ENCODE measurements around the gene TGFBR3L.
"Not testable (repeated sequence)": the region's sequence is repeated elsewhere in the genome, so short reads cannot be mapped to it uniquely, and the experiment has no call there.

TGFBR3L gene

DNA sequence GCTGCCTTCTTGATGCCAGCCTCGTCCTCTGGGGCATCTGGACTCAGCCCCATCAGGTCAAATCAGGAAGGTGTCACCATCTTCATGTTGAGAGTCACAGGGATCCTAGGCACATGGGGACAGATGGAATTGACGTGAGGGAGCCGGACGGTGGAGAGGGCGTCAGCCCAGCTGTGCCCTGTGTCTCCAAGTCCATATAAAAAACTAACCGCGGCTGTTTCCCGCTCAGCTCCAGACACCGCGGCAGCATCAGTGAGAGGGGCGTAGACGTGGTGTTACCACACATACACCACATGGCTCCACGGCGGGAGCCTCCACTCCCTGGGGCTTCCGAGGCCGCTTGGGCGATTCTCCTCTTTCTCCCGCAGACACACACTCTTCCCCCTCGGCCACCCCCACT is 34.8 kb upstream of the TGFBR3L start:
- no peak for DNase-seq (ENCODE audit: low read depth)

DNA sequence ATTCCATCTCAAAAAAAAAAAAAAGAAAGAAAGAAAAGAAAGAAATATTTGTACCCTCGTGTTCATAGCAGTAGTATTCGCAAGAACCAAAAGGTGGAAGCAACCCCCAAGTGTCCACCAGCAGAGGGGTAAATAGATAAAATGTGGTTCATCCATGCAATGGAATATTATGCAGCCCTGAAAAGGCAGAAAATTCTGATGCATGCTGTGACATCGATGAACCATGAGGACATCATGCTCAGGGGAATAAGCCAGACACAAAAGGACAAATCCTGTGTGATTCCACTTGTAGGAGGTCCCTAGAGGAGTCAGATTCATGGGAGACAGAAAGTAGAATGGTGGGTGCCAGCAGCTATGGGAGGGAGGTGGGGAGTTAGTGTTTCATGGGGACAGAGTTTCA is 32.7 kb upstream of the TGFBR3L start:
- DNase-seq (ENCODE audit: low read depth), result no peak

DNA sequence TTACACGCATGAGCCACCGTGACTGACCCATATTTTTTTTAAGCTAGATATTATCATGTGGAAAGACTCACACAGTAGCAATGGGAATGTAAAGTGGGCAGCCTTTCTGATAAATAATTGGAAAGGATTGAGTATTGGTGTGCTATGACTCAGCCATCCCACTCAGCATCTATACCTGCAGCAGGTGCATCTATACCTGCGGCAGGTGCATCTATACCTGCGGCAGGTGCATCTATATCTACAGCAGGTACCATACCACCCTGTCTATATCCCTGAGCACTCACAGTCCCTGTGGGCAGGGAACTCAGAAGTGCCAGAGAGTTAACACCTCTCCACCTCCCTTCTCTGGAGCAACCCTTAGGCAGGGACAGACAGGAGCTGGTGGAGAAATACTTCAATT is 31.5 kb upstream of the TGFBR3L start:
- DNase-seq (ENCODE audit: low read depth), result no peak

DNA sequence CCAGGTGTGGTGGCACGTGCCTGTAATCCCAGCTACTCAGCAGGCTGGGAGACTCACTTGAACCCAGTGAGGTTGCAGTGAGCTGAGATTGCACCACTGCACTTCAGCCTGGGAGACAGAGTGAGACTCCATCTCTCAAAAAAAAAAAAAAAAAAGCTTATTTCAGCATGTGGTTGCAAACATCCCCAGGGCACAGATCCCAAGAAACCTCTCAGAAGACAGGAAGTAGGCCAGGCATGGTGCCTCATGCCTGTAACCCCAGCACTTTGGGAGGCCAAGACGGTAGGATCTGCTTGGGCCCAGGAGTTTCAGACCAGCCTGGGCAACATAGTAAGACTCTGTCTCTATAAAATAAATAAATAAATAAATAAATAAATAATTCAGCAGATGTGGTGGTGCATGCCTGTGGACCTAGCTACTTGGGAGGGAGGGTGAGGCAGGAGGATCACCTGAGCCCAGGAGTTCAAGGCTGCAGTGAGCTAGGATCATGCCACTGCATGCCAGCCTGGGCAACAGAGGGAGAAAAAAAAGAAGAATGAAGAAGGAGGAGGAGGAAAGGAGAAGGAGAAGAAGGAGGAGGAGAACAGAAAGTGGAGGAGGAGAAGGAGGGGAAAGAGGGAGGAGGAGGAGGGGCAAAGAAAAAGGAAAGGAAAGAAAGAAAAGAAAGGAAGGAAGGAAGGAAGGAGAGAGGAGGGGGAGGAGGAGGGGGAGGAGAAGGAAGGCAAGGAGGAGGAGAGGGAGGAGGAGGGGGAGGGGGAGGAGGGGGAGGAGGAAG is 30.6 kb upstream of the TGFBR3L start:
- DNase-seq (ENCODE audit: low read depth), result no peak

DNA sequence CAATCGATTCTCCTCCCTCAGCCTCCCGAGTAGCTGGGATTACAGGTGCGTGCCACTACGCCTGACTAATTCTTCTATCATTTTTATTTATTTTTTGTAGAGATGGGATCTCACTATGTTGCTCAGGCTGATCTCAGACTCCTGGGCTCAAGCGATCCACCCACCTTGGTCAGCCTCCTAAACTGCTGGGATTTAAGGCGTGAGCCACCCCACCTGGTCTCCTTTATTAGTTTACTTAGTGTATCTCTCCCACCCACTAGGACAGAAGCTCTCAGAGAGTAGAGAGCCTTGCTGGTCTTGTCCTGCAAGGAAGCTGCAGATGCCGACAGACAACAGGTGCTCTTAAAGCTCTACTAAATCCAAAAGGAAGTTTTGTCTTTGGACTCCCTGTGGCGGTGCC is 28.8 kb upstream of the TGFBR3L start:
- no peak for DNase-seq (ENCODE audit: low read depth)

DNA sequence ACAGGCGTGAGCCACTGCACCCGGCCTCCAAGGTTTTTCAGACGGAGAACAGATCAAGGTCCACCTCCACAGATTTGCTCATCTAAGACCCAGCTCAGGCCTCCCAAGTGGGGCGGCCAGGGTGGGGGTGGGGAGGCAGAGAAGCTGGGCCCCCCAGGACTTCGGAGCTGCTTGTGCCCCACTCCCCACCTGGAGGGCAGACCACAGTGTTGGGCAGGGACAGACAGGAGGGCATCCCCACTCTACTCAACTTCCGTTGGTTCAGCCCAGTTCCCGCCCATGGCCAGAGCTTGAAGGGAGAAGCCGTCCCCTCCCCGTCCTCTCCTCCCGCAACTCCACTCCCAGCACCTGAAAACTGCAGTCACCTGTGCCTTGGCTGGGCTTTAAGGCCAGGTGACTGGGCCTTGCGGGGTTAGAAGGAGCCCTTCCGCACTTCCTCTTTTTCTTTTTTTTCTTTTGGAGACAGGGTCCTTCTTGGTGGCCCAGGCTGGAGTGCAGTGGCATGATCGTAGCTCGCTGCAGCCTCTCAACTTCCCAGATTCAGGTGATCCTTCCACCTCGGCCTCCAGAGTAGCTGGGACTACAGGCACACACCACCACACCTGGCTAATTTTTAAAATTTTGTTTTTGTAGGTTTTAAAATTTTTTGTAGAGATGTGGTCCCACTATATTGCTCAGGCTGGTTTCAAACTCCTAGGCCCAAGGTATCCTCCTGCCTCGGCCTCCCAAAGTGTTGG is 27.1 kb upstream of the TGFBR3L start:
- DNase-seq (ENCODE audit: low read depth), result no peak

DNA sequence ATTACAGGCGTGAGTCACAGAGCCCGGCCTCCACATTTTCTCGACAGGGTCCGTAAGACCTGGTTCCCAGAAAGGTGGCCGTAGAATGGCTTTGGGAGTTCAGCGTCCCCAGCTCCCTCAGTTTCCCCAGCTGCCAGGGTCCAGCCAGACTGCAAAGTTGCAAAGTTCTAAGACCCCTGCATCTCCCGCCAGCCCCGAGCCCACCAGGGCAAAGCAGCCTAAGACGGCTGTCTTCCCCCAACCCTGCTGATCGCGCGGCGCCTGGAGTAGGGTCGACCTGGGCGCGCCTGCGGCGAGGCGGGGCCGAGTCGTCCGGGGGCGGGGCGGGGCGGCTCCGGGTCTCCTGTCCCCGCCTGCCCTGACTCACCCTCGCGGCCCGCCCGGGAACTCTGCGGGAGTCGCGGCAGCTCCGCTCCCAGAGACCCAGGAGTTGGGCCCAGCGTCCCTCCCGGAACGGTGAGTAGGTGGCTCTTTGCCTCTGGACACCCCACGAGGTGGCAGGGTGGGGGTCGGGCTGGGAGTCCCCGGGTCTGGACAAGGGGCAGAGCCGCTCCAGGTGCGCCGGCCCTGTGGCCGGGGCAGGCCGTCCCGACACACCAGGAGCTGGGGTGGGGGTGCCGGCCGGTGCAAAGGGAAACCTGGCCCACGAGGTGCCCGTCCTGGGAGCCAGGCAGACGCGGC is 26.3 kb upstream of the TGFBR3L start, which contains the start of gene LRRC8E:
Gene LRRC8E (plus strand): TSS at position 366 of the 681 bp plus-strand sequence. CDS start 7,094 bp downstream, outside the sequence.
- DNase-seq (ENCODE audit: low read depth), result no peak

DNA sequence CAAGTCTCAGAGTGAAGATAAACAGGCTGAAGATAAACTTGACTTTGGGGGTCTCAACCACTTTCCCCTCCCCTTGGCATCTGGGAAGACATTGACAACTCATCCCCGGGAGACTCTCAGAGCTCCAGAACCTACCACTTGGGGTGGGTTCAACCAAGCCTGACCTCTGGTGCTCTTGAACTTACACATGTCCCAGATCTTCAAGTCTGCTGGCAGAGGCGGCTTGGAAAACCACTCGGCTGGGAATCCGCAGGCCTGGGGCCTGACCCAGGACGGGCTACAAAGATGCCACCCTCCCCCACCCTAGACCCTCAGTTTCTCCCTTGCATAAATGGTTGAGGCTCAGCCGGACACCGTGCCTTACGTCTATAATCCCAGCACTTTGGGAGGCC is 25.8 kb upstream of the TGFBR3L start:
- no peak for DNase-seq (ENCODE audit: low read depth)

DNA sequence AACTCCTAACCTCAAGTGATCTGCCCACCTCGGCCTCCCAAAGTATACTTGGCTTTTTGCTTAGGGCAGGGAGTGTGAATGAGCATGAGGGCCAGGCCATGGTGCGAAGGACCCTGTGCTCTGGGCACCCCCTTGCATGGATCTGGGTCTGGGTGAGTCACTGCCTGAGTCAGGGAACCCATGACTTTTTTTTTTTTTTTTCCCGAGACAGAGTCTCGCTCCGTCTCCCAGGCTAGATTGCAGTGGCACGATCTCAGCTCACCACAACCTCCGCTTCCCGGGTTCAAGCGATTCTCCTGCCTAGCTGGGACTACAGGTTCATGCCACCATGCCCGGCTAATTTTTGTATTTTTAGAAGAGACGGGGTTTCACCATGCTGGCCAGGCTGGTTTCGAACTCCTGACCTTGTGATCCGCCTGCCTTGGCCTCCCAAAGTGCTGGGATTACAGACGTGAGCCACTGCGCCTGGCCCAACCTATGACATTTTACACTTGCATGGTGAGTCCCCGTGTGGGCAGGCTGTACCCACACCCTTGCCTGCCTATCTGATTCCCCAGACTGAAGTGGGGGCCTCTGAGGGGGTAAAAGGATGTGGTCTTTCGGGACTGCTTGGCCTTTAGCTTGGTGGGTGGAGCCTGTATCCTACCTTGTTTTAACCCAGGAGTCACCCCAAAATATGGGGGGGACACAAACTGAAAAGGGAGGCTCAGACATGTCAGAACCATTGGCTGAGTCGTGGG is 21.1 kb upstream of the TGFBR3L start:
- DNase-seq (ENCODE audit: low read depth), result not testable (repeated sequence)

DNA sequence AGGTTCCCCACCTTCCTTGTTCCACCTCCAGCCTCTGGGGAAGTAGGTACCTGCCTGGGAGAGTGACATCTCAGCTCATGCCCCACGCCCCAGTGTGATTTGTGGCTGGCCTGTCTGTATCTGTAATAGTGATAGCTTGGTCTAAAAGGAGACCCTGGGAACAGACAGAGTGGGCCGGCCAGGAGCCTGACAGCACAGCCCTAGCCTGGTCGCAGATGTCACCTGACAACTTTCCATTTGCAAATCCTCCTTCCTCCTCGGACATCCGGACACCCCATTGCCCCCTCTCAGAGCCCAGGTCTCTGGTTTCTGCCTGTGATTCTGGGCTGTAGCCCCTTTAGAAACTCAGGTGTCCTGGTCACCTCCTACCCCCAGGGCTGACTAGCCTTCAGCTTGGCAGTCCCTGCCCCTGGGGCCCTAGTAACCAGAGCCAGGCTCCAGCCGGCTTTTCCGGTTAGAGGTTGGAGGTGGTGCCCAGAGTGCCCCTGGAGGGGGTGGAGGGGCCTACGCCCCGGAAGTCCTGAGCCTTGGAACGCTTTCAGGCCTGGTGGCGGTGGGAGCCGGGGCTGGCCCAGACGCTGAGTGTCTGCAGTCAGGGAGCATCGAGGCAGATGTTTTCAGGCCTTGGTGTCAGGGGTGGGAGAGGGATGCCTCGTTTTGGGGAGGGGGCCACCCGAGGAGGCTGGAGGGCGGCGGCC is 19.9 kb upstream of the TGFBR3L start:
- DNase-seq (ENCODE audit: low read depth), result no peak

DNA sequence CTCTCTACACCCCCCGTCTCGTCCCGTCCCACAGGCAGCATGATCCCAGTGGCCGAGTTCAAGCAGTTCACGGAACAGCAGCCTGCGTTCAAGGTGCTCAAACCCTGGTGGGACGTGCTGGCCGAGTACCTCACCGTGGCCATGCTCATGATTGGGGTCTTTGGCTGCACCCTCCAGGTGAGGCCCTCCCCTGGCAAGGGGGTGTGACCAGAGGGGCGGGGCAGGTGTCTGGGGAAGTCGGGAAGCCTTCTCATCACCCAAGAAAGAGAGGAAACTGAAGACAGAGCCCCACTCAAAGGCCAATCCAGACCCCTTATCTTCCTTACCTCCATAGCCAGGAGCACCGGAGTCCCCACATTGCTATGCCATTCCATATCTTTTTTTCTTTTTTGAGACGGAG is 19.1 kb upstream of the TGFBR3L start:
- DNase-seq (ENCODE audit: low read depth), result no peak

DNA sequence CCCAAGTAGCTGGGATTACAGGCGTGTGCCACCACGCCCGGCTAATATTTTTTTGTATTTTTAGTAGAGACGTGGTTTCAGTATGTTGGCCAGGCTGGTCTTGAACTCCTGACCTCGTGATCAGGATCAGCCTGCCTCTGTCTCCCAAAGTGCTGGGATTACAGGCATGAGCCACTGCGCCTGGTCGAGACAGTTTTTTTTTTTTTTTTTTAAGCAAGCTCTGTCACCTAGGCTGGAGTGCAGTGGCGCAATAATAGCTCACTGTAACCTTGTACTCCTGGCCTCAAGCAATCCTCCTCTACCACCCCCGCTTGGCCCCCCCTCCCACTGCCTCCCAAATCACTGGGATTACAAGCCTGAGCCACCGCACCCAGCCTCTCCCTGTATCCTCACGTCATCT is 17.3 kb upstream of the TGFBR3L start:
- DNase-seq (ENCODE audit: low read depth), result no peak

DNA sequence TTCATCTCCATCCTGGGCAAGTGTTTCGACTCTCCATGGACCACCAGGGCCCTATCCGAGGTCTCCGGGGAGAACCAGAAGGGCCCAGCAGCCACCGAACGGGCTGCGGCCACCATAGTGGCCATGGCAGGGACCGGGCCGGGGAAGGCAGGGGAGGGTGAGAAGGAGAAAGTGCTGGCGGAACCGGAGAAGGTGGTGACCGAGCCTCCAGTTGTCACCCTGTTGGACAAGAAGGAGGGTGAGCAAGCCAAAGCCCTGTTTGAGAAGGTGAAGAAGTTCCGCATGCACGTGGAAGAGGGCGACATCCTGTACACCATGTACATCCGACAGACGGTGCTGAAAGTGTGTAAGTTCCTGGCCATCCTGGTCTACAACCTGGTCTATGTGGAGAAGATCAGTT is 15.7 kb upstream of the TGFBR3L start:
- DNase-seq (ENCODE audit: low read depth), result no peak

DNA sequence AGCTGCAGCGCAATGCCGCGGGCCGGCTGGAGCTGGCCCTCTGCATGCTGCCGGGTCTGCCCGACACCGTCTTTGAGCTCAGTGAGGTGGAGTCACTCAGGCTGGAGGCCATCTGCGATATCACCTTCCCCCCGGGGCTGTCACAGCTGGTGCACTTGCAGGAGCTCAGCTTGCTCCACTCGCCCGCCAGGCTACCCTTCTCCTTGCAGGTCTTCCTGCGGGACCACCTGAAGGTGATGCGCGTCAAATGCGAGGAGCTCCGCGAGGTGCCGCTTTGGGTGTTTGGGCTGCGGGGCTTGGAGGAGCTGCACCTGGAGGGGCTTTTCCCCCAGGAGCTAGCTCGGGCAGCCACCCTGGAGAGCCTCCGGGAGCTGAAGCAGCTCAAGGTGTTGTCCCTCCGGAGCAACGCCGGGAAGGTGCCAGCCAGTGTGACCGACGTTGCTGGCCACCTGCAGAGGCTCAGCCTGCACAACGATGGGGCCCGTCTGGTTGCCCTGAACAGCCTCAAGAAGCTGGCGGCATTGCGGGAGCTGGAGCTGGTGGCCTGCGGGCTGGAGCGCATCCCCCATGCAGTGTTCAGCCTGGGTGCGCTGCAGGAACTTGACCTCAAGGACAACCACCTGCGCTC is 14.8 kb upstream of the TGFBR3L start:
- no peak for DNase-seq (ENCODE audit: low read depth)

DNA sequence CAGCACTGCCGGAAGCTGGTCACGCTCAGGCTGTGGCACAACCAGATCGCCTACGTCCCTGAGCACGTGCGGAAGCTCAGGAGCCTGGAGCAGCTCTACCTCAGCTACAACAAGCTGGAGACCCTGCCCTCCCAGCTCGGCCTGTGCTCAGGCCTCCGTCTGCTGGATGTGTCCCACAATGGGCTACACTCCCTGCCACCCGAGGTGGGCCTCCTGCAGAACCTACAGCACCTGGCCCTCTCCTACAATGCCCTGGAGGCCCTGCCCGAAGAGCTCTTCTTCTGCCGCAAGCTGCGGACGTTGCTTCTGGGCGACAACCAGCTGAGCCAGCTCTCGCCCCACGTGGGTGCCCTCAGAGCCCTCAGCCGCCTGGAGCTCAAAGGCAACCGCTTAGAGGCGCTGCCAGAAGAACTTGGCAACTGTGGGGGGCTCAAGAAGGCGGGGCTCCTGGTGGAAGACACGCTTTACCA is 14.2 kb upstream of the TGFBR3L start:
- DNase-seq (ENCODE audit: low read depth), result no peak

DNA sequence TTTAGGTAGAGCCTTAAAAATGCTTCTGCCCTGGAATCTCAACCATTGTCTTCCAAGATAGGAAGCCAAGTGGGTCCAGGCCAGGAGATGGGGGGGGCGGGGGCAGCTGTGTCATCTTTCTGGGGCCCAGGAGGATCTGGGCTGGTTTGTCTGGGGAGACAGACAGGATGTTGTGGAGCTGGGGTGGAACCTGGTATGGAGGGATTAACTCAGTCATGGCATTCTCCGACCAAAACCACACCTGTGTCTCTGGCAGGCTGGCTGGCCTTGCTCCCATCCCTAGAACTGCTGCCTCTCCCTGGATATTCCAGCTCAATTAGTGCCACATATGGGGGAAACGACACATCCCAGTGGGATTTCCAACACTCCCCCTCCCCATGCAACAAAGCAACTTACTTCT is 13.7 kb upstream of the TGFBR3L start:
- DNase-seq (ENCODE audit: low read depth), result no peak

DNA sequence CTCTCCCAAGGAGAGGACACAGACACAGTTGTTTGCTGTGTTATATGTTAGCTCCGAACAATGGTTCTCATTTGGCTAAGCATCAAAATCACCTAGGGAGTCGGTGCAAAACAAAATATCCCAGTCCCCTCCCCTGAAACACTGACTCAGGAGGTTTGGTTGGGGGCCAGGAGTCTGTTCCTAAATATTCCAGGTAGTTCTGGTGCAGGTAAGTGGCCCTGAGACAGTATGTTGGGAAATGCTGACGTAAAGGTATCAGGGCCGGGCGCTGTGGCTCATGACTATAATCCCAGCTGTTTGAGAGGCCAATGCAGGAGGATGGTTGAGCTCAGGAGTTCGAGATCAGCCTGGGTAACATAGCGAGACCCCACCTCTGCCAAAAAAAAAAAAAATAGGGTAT is 13.3 kb upstream of the TGFBR3L start:
- no peak for DNase-seq (ENCODE audit: low read depth)

DNA sequence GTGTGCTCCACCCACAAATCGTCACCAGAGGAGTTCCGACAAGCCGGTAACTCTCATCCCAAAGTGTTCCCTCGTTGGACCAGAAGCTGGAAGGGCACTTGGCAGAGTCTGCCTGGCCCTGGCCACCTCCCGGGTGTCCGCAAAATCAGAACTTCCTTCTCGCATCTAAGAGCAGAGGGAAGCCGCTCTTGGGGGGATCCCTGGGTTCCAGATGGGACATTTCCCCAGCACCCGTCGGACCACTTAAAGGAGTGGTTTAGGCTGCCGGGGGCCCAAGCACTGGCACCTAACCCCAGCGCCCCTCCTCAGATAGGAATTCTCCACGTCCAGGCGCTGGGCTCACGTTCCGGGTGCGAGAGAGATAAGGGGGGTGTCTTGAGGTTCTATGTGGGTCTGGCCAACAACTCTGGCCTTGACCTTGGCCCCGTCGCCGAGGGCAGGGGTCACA is 11.8 kb upstream of the TGFBR3L start:
- DNase-seq (ENCODE audit: low read depth), result no peak

DNA sequence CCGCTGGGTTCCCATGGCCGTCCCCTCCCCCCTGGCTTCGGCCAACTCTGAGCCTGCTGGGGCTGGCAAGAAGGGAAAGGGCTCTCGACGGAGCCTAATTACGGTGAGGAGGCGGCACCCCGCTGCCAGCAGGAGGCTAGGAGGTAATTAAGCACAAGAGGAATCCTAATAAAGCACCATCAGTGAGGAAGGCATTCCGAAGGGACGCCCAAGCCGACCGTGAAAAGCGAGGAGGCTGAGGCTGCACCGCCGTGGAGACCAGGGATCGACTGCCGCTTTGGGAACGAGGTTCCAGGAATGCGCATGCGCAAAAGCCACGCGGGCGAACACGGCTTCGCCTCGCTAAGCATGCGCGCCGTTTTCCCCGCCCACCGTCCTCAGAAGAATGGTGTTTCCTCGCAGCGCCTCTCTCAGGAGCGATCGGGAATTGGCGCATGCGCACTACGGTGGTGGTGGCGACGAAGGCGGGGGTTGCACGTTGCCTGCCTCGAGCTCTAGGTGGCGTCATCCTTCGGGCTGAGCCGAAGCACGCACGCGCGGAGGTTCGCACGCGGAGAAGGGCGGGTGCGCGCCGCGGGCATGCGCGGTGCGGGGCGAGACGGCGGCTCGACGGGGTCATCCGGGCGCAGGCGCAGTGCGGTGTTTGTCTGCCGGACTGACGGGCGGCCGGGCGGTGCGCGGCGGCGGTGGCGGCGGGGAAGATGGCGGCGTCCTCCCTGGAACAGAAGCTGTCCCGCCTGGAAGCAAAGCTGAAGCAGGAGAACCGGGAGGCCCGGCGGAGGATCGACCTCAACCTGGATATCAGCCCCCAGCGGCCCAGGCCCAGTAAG is 11.2 kb upstream of the TGFBR3L start, which contains the start of gene MAP2K7:
Gene MAP2K7 (plus strand): TSS at position 634 of the 830 bp plus-strand sequence. CDS start 68 bp downstream, at position 702.
- peak; percentile 93 for DNase-seq (ENCODE audit: low read depth)

Measured in HS-27A (cell line).